HG02759 (cell line): ENCODE measurements around the gene ACSL6.
A peak's percentile ranks its signal among the peaks of the same experiment; 100 is the strongest.

Source experiments
- ATAC-seq: cut with Tn5 transposase; IDR thresholded peaks from one replicate; pipeline ENCODE4 v1.9.1; 2021; ENCODE audit warnings: mild to moderate bottlenecking, moderate library complexity; ENCODE audit not compliant: unreplicated experiment

ACSL6 gene

DNA sequence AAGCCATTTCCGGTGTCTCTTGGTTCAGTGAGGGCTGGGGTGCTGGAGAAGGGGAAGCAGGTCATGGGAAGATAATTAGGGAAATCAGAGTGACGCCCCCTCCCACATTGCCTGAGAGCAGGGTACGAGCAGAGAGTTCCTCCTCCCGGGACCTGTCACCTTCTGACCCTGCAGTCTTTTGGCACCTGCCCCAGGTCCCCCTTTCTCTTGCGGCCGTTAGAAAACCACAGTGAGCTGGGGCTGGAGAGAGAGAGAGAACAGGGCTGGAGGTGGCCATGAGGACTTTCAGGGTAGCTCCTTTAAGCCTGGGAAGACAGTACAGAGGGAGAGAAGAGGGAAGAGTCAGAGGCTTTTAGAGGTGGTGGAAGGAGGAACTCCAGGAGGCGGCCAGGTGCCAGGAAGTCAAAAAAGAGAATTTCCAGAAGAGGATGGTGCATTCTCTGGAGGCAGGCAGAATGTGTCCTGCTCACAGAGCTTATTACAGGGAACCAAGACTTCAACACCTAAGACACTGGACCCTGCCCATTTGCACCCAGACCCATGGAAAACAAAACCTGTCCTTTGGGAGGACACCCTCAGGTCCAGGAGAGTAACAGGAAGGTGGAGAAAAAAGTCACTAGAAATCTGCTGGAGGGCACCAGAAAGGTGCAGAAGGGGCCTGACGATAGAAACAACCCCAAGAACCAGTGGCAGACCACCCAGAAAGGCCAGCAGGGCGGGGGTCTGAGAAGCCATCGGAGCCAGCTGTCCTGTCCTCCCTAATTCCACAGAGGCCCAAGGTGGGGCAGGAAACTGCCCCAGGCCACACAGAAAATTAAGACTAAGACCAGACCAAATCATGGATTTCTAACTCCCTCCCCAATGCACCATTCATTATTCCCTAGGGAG lies 6.5 kb upstream of the ACSL6 start:
- ATAC-seq = no peak

DNA sequence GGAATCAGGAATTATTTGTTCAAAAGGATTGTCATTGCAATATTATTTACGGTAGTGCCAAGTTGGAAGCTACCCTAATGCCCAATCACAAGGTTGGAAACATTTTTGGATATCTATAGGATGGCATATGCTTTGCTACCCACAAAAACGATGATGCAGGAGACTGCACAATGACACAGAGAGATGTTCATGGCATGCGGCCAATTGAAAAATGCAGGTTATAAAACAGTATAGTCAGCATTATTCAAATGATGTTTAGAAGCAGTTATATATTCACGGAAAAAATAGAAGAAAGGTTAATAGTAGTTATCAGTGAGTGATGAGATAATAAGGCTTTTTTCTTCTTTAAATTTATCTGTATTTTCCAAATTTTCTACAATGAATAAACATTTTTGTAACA lies 5.9 kb upstream of the ACSL6 start:
- ATAC-seq = no peak

DNA sequence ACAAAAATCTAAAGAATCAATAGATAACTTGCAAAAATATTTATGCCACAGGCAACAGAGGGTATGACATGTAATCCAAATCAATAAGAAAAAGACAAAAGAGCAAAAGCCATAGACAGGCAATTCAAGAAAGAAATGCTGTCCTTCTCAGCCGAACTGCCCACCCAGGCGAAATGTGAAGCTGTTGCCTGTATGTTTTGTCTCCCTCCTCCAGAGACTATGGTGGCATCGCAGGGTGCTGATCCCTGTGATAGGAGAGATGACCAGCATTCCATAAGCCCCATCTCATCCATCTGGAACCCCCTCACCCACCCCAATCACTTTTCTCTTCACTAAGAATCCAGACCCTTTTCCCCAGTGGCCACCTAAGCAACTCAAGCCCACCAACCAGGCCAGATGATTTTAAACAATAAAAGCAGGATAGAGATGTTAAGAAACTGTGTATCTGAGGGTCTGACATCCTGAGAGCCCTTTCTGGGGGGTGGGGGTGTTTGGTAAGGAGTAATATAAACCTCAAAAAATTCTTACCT lies 5.3 kb upstream of the ACSL6 start:
- no peak for ATAC-seq

DNA sequence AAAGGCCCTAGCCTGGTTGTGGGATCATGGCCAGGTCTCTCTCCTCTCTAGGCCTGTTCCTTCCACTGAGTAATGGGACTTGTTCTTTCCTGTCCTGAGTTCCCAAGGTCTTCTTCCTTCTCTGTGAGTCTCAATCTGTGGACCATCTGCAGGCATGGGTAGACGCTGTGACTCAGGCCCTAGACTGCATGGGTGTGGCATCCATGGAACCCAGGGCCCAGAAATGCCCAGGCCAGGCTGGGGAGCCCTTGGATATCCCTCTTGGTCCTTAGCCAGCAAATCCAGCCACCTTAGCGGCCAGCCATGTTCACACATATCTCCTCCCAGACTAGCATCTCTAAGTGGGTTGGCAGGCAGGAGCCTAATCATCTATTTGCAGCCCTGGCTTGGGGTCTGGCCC lies 2.3 kb upstream of the ACSL6 start:
- no peak for ATAC-seq

DNA sequence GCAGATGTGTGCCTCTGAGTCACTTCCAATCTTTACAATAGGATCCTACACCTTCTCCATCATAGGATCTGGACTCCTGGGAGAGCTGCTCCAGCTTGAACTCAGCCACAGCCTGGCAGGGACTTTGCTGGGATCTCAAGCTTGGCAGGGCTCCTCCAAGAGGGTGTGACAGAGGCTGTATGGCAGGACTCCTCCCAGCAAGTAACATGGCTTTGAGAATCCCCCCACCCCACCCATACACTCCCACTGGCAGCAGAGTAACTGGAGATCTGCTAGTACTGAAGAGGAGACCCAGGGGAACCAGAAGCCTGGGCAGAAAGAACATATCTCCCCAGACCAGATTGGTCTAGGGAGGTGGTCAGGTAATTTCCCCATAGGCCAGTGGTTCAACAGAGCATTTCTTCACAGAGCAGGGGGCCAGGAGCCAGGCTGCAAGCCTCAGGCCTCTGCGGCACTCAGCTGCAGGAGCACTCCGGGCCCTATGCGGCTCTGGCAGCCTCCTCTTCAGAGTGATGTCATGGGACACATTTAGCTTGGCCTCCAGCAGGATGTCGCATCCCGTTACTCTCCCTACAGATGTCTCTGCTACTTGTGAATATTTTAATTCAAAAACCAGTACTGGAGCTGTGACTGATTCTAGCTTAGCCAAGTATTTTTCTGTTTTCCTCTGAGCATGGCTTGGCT lies 1.7 kb upstream of the ACSL6 start:
- ATAC-seq = no peak

DNA sequence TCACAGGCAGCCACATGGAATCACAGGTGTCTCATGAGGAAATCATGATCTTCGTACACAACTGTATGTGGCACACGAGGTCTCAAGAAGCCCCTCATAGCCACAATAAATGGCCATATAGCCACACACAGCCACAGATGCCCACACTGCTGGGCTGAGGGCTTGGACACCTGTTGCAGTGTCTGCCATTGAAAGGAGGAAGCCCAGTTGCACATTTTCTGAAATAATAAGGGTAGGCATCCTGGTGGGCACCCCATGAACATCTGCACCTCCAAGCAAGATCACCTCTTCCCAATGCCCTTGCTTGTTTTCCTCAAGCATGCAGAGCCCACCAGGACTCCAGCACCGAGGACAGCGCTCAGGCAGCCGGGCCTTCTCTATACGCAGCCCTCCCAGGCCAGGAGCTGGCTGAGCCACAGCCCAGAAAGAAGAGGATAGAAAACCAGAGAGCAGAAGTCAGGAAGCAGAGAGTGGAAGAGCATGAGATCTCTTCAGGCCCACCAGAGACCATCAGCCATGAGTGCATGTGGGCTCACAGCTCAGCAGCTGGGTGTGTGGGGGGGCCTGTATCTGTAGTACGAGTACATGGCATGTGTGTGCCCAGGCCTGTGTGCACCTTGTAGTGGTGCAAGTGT lies 1.0 kb upstream of the ACSL6 start:
- no peak for ATAC-seq

DNA sequence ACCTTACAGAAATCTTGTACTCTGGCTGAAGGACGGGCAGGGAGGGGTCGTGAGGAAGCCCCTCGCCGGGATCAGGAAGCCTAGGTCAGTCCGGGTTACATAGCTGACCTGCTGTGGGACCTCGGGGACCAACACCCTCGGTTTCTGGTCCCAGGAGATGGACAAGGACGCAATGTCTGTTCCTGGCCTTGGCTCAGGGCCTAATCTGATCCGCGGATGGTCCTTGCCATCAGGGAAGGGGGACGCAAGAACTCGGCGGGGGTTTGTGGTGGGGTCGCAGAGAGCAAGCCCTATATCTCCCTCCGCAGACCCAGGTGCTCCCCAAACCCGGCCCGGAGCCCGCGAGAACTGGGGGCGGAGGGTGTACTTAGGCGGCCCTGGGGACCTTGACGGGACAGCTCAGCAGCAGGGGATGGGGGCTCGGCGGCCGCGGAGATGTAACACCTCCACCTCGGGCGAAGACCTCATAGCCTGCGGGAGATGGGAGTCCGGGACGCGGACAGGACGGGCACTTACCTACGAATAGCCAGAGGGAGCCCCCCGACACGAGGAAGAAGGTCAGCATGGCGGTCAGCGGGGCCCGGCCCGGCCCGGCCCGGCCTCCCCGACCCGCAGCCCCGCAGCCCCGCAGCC lies 353 bp downstream of the ACSL6 start:
- no peak for ATAC-seq

DNA sequence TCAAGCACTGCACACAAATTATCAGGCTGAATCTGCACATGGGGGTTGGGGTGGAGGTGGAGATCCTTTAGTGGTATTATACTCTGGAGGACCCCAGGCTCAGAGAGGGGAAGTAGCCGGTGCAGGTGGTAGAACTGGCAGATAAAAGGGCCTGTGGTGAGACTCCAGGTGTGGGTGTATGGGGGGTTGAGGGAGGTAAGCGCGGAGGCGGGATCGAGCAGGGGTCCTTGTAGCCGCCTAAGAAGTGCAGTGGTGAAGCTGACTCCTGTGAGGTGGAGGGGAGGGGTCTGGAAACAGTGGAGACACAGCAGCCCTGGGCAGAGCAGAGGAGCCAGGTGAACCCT lies 841 bp downstream of the ACSL6 start:
- no peak for ATAC-seq

DNA sequence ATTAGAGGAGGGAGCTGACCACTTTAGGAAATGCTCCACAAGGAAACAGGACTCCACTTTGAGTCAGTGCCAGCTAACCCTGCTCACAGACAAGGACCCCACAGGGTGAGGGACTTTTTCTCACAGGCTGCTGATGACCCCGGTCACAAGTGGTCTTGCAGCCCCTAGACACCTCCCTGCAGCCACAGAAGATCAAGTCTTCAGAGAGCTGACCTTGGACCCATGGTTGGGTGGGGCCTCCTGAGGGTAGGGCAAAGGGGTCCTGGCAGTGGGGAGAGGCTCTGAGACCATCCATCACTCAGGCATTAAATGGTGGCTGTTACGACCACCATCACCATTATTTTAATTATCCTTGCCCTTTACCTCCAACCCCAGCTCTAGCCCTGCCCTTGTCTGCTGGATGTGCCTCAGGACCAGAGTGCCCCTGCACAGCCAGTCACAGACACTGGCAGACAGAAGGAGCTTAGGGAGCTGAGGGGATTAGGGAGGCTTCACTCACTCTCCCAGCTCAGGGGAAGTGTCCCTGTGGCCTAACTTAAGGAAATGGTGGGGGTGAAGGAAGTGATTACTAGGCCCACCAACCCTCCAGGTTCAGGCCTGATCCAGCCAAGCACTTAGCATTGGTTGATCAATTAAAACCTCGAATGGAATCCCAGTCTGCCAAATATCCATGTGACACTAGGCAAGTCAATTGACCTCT lies 1.6 kb downstream of the ACSL6 start:
- ATAC-seq = no peak

DNA sequence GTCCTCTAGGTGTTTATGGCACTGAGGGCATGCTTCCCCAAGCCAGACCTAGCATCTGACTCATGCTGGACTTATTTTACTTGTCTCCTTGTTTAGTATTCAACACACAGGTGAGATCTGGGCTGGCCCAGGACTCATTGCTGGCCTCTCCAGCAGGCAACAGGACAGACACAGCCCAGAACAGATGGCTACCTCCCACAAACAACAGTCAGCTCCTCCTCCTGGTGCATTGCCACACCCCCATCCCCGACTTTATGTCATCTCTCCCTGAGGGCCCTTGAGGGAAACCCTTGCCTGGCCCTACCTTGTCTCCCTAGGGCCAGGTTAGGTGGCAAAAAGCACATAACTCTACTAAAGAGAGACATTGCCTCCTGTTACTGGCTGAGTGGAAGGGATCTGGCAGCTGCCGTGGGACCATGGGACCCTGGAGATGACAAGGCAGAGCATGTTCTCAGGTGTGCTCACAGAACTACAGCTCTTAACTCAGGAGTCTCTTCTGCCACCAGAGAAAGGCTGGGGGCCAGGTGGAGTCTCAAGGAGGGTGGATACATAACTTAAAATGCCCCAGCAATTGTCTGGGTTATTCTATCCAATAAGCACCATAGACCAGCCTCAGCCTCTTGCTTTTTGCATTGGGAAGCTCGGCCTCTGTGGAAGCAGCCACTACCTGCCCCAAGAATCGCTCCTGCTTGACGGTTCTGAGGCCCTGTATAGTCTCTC lies 2.3 kb downstream of the ACSL6 start:
- no peak for ATAC-seq

DNA sequence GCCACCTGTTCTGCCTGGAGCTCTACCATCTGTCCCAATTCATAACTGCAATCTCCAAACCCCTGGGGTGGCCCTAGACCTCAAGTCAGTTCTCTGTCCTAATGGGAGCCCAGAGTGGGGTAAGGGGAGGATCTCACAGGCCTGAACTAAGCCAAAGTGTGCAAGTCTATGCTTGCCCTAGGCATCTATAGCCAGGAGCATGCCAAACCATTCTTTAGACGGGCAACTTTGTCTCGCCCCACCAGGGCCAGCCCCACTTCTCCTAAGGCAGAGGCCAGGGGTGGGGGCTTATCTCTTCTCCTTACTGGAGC lies 3.3 kb downstream of the ACSL6 start:
- ATAC-seq = peak; percentile 12

DNA sequence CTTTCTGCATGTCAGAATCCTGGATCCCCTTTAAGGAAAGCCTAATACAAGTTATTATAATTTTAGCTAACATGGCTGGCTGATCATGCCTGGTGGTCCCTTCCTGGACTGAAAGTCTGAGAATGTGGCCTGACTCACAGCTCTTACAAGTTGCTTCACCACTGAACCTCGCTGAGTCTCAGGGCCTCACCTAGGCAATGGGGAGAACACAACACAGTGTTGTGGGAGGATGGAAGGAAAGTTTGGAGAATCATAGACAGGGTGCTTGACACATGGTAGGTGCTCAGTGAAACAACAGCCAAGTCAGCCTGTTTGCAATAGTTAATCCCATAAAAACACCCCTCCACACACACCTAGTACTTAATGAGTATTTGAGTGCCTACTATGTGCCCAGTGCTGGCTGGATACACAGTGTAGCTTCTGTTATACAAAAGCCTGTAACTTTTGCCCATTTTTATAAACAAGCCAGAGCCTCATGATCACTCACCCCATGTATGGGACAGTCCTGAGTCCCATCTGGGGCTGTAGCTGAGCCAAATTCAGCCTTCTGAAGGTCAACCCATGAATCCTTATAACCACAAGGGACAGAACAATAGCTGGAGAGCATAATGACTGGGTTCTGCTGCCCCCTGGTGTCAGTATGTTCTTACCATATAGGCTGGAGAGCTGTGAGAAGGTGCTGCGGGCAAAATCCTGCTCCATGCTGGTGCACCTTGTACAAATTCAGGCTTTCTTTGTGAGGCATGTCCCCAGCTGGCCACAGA lies 3.9 kb downstream of the ACSL6 start:
- peak; percentile 74 for ATAC-seq

DNA sequence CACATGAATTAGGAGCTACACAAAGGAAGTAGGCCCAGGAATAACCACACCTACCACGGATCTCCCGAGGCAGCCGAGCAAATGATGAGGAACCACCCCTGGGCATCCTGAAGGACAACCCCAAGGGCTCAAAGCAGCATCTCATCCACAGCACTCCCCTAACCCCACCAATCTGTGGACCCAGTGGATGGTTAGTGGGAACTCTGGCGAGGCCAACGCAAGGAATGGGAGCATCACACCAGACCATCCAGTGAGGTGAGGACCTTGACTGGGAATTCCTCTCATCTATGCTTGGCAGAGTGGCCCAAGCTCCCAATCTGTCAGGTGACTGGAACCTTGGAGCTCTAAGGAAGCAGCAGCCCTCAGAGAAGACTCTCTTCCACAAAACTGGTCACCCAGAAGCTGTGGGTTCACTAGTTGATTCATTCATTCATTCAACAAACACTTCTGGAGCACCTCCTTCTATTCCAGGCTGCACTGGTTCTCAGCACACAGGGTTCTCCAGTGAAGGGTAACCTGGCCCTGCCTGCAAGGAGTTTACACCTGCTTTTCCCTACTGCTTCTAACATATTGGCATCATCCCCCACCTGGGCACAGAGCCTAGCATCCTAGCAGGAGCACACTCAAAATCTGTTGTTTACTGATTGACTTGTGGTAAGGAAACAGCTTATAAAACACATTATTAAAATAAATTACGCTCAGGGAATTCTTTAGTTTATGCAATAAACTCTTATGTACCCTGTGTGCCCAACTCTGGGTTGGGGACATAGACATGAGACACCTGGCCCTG lies 4.9 kb downstream of the ACSL6 start:
- no peak for ATAC-seq

DNA sequence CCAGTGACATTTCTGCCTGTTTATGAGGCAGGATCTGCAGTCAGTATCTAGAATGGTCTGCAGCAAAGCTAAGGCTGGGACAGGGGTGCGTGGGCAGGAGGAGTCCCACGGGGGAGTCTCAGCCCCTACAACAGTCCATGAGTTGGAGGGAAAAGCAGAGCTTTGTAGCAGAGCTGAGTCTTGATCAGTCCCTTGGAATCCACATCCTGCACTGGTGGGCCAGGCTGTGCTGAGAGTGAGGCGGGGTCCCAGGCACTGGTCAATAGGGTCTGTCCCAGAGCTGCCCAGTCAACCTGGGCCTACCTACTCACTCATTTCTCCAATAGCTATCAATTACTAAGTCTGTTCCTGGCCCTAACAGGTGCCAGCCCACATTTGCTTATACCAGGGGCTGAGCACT lies 5.9 kb downstream of the ACSL6 start:
- no peak for ATAC-seq

DNA sequence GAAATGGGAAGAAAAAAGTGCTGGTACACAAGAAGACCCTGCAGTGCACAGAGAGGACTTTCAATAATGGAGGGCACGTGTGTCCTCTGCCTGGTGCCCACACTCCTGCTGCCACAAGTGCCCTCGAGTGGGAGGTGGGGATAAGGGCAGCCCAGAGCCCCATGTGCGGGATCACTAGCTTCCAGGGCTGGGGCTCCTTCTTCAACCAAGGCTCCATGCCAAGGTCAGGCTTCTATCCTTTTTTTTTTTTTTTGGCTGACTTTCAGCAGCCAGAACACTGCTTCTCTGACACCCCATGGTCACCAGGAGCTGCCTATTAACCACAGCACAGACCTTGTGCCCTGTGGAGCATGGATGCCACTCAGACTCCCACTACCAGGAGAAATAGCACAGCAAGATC lies 7.5 kb downstream of the ACSL6 start:
- no peak for ATAC-seq

DNA sequence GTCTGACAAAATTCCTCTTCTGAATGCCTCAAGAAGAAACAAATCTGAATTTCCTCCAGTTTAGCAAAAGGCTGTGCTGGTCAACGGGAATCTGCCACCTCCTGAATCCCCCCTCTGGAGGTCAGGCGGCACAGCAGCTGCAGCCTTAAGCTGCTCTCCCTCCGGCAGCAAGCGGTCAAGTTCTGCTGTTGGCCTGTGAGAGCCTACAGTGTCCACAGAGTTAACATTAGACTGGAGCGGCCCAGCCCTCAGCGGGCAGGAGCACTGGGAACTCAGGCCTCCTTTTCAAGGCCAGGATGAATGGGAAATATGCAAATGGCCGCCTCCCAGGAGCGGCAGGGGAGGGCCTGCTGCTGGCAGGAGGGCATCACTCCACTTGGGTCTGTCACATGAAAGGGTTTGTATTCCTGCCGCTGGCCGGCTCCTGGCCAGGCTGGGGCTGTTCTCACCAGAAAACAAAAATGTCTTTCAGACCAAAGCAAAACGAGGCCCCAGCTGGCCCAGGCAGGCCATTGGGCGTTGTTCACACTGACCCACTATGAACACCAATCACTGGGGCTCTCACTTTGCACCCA lies 8.2 kb downstream of the ACSL6 start:
- no peak for ATAC-seq

DNA sequence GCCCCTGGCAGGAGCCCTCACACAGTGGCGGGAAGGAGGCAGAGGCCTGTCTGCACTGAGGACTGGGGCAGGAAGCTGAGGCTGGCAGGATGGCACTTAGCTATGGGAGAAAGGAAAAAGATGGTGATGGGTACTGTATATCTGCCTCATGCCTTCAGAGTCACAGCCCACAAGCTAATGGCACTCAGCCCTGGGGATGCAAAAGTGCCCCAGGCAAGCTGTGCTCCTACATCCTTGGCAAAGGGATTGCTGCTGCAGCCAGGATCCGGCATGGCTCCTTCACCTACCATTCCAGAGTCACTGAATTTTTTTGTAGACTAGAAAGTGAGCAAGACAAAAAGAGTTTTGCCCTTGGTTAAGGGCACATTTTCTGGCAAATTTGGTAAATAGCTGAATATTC lies 8.7 kb downstream of the ACSL6 start:
- no peak for ATAC-seq
